ENCODE measurements around the gene METTL22.

Gene METTL22

DNA sequence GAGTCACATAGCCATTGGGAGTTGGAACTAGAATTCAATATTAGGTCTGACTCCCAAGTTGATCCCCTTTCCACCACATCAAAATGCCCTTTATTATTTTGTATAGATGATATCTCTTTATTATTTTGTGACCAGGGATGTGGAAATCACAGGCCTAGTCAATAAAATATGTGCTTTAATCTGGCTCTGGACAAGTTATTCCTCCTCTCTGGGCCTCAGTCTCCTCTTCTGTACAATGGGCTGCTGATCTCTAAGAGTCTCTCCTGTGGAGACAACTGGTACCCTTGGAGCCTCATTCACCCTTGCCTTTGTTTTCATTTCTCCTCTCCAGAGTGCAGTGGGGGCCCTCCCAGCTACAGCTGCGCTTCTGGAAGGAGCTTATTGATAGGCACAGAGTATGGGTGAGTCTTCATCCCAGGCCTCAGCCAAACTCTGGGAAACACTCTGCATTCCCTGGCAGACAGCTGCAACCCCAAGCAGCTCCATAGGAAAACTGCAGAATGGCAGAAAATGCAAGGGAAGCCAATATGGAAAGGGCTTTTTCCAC is 48.6 kb downstream of the METTL22 start:
- no peak for DNase-seq

DNA sequence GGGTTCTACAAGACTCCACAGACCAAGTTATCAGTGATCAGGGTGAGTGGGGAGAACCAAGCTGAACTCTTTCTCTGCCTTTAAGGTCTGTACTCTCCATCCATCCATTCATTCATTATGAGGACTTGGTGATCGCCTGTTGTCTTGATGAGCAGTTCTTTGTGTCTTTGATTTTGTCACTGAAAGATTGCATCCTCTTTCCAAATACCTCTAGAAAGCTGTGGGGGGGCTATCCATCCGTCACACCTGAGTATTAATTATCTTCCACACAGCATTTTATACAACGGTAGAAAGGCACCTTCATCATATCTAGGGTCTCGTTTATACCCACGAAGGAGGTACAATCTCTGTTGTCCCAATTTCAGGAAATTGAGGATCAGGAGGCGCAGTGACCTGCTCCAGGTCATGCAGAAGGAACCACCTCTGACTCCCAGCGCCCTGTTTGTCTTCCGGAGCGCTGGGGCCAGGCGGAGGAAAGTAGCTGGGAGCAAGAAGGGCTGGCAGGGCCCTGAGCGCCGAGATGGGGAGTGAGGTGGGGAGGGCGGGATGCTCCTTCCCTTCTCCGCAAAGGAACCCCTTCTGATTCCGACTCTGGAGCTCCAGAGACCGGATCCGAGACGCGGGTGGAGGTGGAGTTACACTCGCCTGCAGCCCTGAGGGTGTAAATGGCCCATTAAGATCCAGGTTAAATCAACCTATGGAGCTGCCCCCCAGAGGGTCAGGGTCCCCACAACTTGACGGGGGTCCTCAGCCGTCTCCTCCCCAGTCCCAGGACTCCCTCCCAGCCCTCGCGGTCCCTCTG is 52.3 kb downstream of the METTL22 start:
- DNase-seq: no peak

DNA sequence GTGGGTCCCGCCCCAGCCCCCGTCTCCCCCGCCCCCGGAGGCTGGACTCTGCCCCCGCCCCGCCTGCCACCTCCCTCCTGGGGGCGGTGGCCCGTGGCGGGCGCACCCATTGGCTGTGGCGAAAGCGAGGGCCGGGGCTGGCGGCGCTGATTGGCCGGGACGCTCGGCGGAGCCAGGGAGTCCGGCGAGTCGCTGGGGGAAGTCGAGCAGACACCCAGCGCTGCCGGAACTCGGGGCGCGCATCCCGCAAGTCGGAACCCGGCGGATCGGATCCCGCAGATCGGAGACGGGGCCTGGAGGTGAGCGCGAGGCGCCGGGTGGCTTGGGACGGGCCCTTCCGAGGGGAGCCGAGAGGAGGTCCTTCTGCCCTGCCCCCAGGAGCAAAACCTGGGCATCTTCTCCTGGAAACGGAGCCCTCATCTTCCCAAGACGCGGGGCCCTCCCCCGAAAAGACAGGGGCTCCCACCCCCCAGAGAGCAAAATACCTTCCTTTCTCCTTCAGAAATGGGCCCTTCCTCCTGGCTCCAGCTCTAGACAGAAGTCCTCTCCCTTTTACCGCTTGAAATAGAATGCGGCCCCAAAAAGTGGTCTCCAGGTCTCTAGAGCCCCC is 53.0 kb downstream of the METTL22 start, which contains the start of gene ABAT:
TSS of gene ABAT (plus strand) at position 205 of the 610 bp plus-strand sequence. CDS start 61,123 bp downstream, outside the sequence.
- DNase-seq: peak; percentile 83

DNA sequence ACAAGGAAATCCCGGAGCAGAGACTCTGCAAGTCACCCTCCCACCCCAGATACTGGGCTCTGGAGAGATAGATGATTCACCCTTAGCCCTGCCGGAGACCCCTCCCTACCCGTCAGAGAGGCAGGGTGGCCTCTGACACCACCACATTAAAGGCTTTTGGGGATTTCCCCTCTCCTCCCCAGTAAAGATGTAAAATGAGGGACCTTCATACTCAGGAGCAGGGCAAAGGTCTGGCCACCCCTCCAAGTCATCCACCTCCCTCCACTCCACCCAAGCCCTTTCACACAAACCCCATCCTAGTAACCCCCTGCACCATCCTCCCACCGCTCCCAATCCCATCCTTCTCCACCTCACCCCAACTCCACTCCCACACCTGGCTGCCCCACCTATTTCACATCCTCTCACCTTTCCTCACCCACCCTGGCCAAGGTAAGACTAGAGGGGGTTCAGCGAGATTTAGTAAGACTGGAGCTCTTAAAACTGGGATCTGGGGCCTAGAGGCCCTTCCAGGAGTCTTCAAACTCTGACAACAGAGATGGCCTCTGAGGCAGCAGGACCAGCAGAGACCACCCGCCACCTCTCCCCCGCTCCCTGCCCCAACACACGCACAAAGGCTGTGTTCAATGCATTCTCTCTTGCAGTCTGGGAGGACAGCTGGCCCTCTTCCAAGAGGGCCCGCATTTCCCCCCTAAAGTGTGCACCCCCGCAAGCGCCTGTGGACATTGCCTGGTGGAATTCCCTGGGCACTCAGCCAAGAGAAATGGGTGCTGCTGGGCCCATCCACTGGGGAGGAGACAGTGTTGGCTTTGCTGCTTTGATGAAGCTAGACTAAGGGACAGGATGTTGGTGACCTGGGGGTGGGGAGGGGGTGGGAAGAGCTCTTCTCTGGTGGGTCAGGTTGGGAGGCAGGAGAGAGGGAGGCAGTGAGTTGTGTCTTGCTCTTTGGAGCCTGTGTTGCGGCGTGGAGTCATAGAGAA is 54.0 kb downstream of the METTL22 start:
- no peak for DNase-seq

DNA sequence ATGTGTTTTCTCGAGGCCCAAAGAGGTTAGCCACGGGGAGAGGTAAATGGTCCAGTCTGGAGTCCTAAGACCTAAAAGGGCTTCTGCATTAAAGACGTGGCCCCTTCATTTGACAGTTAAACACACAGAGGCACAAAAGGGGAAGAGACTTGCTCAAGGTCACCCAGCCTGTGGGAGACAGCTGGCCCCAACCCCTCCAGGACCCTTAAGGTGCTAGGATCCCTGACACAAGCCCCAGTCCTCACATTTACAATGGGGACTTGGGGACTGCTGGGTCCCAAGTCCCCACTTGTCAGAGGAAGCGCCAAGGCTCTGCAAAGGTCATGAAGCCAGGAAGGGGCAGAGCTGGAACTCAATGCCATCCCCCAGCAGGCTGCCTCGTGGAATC is 54.7 kb downstream of the METTL22 start:
- DNase-seq: no peak

DNA sequence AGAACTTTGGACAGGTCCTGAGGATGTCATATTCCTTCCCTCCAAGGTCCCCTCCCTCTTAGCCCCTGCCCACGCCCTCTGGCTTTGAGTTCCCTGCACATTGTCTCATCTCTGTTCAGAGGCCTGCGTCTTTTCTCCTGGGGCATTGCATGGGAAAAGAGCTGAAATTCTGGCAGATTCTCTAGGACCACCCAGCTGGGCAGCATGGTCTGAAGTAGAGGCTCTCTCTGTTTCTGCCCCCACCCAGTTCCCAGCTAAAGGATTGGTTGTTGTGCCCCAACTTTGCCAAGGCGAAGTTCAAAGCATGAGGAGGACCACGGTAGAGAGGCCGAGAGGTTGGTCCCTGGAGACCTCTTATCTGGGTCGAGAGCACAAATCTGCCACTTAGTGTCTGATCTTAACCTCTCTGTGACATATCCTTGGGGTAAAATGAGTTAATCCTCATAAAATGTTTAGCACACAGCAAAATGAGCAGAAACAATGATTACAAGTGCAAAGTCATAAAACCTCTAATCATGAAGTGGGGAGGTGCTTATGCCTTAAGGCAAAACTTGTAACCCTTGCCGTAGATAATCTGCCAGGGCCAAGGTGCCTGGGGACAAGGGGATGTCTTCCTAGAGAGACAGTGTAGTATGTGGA is 55.4 kb downstream of the METTL22 start:
- DNase-seq: no peak

DNA sequence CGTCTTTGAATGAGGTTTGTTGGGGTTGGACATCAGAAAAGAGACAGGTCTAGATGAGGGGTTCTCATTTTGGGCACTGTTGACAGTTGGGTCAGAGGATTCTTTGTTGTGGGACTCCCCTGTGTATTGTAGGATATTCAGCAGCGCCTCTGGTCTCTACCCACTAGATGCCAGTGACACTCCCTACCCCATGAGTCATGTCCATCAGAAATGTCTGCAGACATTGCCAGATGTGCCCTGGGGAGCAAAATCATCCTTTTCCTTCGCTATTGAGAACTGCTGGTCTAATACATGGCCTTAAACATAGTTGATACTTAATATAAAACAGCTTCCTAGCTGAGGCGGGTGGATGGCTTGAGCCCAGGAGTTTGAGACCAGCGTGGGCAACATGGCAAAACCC is 56.0 kb downstream of the METTL22 start:
- DNase-seq: no peak

DNA sequence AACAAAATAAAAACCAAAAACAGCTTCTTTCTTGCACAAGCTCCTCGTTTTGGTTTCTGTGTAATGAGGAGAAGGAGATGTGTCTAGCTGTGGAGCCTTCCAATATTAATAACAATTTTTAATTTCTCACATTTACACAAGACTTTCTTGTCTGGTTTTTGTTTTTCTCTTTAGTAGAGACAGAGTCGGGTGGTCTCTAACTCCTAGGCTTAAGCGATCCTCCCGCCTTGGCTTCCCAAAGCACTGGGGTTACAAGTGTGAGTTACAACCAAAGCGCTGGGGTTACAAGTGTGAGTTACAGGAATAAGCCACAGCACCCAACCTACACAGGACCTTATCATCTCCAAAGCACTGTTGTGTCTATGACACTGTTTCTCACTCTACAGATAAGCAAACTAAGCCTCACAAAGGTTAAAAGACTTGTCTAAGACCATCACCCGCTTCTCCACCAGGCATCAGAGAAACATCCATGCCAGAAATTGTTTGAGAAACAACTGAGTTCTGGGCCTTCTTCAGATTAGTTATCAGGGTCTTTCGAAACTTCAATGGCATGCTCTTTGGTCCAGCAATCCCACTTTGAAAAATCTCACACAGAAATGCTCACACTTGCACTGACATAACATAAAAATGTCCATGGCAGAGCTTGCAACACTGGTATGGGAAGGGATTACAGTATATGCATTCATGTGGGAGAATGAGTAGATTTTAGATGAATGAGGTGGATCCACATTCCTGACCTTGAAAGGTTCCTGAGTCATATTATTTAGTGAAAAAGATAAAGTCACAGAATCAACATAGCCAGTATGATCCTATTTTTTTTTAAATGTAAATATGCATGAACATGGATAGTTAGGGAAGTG is 56.8 kb downstream of the METTL22 start:
- DNase-seq: peak; percentile 17

DNA sequence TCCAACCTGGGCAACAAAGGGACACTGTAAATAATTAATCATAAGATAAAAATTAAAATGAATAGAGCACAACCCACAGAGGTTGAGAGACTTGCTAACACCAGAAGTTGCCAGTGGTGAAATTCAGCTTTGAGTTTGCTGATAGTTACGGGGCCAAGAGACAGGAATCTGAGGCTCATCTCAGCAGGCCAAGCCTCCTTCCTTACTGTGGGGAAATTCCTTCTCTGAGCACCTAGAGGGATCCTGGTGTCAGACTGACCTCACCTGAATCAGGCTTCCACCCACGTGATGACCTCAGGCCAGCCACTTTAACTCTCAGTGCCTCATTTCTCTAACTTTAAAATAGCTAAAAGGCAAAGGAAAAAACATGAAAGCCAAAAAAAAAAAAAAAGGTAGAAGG is 57.7 kb downstream of the METTL22 start:
- no peak for DNase-seq

DNA sequence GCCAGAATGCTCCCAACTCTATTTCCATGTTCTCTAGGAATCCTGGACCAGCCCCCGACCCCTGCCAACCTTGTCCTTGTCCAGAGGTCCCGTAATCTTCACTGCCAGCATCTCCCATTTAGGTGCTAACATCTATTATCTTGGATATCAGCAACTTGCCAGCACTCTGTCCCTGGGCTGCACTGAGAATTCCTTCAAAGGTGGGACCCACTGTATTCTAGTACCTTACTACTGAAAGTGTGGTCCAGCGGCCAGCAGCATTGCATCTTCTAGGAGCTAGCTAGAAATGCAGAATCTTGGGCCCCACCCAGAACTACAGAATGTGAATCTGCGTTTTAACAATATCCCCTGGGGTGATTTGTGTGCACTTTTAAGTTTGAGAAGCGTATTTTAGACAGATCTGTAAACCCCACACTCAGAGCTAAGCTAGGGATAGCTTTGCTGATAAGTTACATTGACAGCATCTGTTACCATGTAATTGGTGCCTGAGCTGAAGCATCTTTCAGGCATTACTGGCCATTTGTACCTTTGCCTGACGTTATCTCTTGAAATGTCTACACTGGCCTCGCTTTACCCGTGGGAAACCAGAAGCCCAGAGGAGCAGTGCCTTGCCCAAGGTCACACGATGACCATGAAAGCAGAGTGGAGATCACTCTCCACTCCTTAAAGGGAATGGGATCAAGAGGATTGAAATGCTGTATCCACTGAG is 61.2 kb downstream of the METTL22 start:
- no peak for DNase-seq

DNA sequence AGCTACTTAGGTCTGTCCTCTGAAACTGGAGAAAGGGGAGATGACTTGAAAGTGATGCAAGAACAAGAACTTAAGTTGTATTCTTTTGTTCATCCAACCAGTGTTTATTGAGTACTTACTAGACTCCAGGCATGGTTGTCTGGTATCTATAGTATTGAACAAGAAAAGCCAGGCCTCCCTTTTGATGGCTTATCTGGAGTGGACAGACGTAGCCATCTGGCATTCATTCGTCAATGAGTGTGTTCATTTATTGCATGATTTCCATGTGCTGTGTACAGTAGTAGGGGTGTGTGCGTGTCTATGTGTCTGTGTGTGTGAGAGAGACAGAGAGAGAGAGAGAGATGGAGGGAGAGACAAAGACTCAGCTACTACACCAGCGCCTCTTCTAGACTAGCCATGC is 62.1 kb downstream of the METTL22 start:
- peak; percentile 40 for DNase-seq

DNA sequence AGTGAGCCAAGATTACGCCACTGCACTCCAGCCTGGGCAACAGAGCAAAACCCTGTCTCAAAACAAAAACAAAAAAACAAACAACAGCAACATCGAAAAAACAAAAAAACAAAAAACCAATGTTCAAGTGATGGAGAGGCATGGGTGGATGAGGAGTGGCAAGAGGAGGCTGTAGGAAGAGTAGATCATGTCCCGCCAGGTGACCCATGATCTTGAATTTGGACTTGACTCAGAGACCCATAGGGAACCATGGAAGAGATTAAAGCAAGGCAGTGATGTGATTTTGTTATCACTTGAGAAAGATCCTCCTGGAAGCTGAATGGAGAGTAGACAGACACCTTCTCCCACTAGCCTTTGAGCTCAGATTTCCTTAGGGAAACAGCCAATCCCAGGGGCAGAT is 64.1 kb downstream of the METTL22 start:
- DNase-seq: no peak

DNA sequence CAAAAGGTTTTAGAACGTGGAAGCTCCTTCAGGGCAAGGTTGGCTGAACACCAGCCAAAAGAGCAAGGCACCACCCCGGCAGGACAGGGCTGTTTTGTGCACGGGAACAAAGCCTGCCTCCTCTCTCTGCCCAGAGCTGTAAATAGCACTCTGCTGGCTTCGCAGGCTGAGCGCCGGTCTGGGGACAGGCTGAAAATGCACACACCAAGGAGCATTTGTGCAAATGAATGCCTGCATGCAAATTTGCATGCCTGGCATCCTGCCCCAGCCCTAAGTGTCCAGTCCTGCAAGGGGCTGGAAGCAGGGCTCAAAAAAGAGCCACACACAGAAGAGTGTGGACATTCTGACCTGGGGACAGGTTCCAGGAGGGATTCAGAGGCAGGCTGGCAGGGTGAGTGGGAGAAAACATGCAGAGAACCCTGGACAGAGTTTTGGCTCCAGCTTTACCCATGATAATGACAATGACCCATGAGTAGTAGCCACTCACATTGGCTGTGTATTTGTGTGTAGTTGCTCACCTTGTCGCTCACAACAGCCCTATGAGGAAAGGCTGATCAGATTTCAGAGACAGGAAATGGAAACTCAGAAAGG is 64.6 kb downstream of the METTL22 start:
- DNase-seq: no peak

DNA sequence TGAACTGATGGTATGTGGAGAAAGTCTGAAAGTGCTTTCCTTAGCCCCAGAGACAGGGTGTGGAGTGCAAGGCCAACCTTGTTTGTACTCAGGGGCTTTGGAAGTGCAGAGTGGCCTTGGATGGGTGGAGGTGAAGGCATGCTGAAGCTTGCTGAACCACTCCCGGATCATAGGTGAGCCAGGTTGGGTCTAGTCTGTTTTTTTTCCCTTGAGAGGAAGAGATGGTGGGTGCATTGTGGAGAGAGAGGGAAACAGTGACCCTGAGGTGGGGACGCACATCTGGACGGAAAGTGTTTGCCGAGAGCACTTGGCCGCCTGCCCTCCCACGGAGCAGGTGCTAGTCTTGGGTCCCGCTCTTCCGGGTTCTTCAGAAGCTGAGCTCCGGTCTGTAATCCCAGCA is 65.4 kb downstream of the METTL22 start:
- no peak for DNase-seq

DNA sequence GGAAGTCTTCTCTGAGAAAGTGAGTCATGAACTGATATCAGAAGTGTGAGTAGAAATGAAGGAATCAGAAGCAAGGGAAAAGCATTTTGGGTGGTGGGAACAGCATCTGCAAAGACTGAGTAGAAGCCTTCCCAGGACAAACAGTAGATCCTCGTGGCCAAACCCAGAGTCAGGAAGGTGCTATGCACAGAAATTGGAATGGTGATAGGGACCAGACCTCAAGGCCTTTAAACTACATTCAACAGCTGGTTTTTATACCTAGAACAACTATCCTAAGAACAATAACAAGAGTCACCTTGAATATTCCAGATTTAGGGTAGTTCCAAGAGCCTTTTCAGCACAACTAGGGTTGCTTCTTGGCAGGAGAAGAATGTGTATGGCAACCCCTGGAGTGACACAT is 68.2 kb downstream of the METTL22 start:
- DNase-seq: no peak

DNA sequence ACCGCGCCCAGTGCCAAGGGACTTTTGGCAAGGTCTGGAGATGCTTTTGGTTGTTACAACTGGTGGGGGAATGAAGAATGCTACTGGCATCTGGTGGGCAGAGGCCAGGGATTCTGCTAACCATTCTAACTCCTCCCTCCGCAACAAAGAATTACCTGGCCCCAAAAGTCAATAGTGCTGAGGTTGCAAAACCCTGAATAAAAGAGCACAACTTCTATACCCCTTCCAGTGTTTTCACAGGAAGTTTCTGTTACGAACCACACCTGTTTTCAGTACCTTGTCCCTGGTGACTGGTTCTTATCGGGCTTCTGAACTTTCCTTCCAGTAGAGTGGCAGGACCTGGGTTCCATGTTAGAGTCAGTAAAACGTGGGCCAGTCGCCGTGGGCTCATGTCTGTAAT is 70.2 kb downstream of the METTL22 start:
- DNase-seq: no peak

DNA sequence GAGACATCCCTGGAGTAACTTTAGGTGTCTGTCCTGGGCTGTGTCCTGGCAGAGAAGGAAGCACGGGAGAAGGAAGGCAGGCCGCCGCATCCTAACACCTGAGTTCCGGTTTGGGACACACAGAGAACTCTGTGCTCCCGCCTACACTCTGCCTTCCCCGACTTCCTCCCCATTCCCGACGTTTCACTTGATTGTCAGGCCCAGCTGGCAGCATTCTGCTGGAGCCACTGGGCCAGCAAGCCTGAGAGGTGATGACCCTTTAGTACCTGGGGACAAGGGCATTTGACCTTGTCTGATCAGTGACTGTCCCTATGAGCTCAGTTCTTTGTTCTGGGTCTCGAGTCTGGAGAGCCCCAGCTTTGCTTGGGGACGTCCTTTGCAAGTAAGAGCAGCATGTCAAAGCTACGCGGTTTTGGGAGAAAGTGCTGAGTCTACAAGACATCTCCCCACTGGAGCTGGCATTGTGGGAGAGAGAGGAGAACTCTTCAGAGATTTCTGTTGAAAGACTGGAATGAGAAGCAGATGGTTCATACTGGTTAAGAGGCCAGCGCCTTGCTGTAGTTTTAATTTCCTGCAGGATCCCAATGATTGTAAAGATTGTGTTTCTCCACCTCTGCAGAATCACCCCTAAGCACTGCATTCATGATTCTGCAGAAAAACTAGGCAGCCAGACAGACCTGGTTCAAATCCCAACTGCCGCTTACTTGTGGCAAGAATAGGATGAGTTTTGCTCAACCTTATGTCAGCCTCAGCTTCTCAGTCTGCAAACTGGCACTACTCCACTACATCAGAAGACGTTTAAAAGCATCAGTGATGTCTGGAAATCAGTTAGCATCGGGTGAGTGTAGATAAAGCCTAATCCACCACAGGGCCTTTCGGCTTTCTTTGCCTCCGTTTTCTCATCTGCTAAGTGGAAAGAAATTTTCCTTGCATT is 73.6 kb downstream of the METTL22 start:
- DNase-seq: no peak

DNA sequence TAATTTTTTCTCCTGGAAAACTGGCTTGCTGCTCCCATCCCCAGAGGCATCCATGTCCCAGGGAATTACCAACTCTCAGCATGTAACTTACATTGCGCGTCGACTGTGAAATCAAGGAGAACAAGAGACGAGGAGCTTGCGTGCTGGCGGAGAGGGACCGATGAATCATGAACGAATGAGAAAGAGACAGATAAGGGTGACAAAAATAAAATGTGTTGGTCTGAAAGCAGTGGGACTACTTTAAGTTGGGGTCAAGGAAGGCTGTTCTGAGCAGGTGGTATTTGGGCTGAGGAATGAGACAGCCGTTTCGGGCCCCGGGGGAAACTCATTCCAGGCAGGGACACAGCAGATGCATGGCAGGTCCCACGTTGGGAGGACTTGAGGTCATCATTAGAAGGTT is 75.4 kb downstream of the METTL22 start:
- DNase-seq: no peak

DNA sequence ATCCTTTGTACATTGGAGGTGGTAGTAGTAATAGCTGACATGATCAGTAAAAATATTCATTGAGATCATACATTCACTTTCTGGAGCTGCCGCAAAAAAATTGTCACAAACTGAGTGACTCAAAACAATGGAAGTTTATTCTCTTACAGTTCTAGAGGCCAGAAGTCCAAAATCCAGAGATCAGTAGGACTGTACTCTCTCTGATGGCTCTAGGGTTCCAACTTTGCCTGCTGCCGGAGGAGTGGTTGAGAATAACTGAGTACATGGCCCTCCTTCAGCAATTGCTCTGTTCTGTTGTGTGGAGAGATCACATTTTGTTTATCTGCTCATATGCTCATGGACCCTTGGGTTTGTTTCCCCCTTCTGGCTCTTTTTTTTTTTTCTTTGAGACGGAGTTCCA is 76.5 kb downstream of the METTL22 start:
- no peak for DNase-seq

All from hematopoietic multipotent progenitor cell treated with erythropoietin and hydrocortisone succinate and interleukin-3 and kit ligand, for 8 days (in vitro differentiated cells).